HL-60 (cell line): Measurements from ENCODE around the gene RSBN1L.

Experiments
- DNase-seq, 2 experiments: peaks; one replicate each; pipeline ENCODE4 v3.0.0-alpha.2; 2010 to 2020; ENCODE audit warnings: low read depth in 1 of 2, low spot score in 1 of 2
- H3K27ac ChIP-seq: fragments of 250-450 bp; sonication (Bioruptor Pico); replicated peaks from 2 replicates; pipeline ENCODE4 v1.5.1; 2020; ENCODE audit warnings: mild to moderate bottlenecking, moderate library complexity
- H3K27me3 ChIP-seq: fragments of 250-450 bp; sonication (Bioruptor Pico); 2 replicates; pipeline ENCODE4 v1.5.1; 2021; ENCODE audit warnings: mild to moderate bottlenecking, moderate library complexity; ENCODE audit not compliant: insufficient read depth, poor library complexity, severe bottlenecking
- H3K4me3 ChIP-seq: replicated peaks from 2 replicates; pipeline ENCODE4 v1.5.1; 2011; ENCODE audit warnings: mild to moderate bottlenecking, control low read depth, low read length; ENCODE audit not compliant: insufficient read depth
- CTCF ChIP-seq: IDR thresholded peaks from one replicate; pipeline ENCODE4 v1.5.1; 2011; ENCODE audit warnings: low read length, control low read depth, inconsistent platforms; ENCODE audit not compliant: insufficient read depth
- GABPA ChIP-seq: IDR thresholded peaks from 2 replicates; pipeline ENCODE4 v1.6.1; 2012; ENCODE audit warnings: low read depth
- POLR2AphosphoS5 ChIP-seq: IDR thresholded peaks from 2 replicates; pipeline ENCODE4 v1.6.1; 2012; ENCODE audit warnings: low read depth
- REST ChIP-seq: IDR thresholded peaks from 2 replicates; pipeline ENCODE4 v1.6.1; 2012; ENCODE audit warnings: low read depth; ENCODE audit not compliant: insufficient replicate concordance
- SPI1 ChIP-seq: IDR thresholded peaks from 2 replicates; pipeline ENCODE4 v1.6.1; 2012; ENCODE audit warnings: low read depth, mild to moderate bottlenecking, borderline replicate concordance

Gene RSBN1L

GRCh38 chr7:77746164-77746823 lies 50.0 kb downstream of the RSBN1L start:
- no peaks in the 10 kb centered on the region for H3K27me3 ChIP-seq
- DNase-seq, result no peak
- no peak overlapping the region for H3K27ac ChIP-seq
- no peak overlapping the region for H3K4me3 ChIP-seq
- no peak for TF ChIP-seq SPI1
- TF ChIP-seq GABPA, result no peak
- TF ChIP-seq REST, result no peak
- TF ChIP-seq CTCF, result no peak
- no peak for TF ChIP-seq POLR2AphosphoS5

- Histone ChIP-seq H3K4me3 (no peak overlapping the region), H3K27ac (no peak overlapping the region), H3K27me3 (no peaks in the 10 kb centered on the region)
- DNase-seq, result no peak
- no peak for TF ChIP-seq CTCF
- no peak for TF ChIP-seq SPI1
- TF ChIP-seq GABPA, result no peak
These were observed 50.5 kb downstream of the RSBN1L start for GRCh38 chr7:77746824-77747165.

- H3K27ac ChIP-seq, result no peak overlapping the region
- DNase-seq, result no peak
- TF ChIP-seq GABPA (no peak), REST (no peak), POLR2AphosphoS5 (no peak), SPI1 (no peak), CTCF (no peak)
- H3K4me3 ChIP-seq, result no peak overlapping the region
- no peaks in the 10 kb centered on the region for H3K27me3 ChIP-seq
These were observed 50.9 kb downstream of the RSBN1L start for GRCh38 chr7:77747178-77747577.

GRCh38 chr7:77747718-77748117 lies 51.5 kb downstream of the RSBN1L start:
- TF ChIP-seq SPI1 (no peak), CTCF (no peak), POLR2AphosphoS5 (no peak), REST (no peak)
- no peak for DNase-seq
- H3K27me3 ChIP-seq, result no peaks in the 10 kb centered on the region
- H3K4me3 ChIP-seq, result no peak overlapping the region
- no peak overlapping the region for H3K27ac ChIP-seq
